ENCODE measurements around the gene HSD17B14. TPM values are rescaled to one million over a fixed set of nuclear protein-coding genes. Genes with fewer than 3 reads are reported as not detected.

HSD17B14 gene
- total and polyA plus RNA-seq, 9 of the 15 experiments (the other 6 are each of a cell fraction or from before 2014, with no cell fraction given), result 0.16 TPM; not detected in 8

DNA sequence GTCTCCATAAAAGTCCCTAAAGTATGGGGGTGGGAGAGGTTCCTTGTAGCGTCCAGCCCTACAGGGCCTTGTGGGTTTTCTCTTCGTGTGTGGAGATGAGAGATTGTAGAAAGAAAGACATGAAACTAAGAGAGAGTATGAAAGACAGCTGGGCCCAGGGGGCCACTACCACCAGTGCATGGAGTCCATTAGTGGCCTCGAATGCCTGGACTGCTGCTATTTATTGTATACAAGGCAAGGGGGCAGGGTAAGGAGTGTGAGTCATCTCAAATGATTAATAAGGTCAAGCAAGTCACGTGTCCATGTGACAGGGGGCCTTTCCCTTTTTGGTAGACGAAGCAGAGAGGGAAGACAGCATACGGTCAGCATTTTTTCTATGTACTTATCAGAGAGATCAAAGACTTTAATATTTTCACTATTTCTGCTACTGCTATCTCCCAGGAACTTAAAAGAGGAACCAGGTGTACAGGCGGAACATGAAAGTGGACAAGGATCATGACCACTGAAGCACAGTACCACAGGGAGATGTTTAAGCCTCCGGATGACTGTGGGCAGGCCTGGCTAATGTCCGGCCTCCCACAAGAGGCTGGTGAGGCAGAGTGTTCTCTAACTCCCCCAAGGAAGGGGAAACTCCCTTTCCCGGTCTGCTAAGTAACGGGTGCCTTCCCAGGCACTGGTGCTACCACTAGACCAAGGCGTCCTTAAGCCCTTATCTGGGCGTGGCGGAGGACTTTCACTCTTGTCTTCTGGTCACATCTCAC, 55.5 kb downstream of the HSD17B14 start (continued):
- peak; percentile 76 for TF ChIP-seq REST (IDR thresholded peaks at IDR 0.05; ENCODE audit: borderline replicate concordance)
- TF ChIP-seq REST (CRISPR knock-in tag; IDR thresholded peaks at IDR 0.05; ENCODE audit: low read depth), result no peak
- TF ChIP-seq, protein P1, sequence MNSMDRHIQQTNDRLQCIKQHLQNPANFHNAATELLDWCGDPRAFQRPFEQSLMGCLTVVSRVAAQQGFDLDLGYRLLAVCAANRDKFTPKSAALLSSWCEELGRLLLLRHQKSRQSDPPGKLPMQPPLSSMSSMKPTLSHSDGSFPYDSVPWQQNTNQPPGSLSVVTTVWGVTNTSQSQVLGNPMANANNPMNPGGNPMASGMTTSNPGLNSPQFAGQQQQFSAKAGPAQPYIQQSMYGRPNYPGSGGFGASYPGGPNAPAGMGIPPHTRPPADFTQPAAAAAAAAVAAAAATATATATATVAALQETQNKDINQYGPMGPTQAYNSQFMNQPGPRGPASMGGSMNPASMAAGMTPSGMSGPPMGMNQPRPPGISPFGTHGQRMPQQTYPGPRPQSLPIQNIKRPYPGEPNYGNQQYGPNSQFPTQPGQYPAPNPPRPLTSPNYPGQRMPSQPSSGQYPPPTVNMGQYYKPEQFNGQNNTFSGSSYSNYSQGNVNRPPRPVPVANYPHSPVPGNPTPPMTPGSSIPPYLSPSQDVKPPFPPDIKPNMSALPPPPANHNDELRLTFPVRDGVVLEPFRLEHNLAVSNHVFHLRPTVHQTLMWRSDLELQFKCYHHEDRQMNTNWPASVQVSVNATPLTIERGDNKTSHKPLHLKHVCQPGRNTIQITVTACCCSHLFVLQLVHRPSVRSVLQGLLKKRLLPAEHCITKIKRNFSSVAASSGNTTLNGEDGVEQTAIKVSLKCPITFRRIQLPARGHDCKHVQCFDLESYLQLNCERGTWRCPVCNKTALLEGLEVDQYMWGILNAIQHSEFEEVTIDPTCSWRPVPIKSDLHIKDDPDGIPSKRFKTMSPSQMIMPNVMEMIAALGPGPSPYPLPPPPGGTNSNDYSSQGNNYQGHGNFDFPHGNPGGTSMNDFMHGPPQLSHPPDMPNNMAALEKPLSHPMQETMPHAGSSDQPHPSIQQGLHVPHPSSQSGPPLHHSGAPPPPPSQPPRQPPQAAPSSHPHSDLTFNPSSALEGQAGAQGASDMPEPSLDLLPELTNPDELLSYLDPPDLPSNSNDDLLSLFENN (IDR thresholded peaks at IDR 0.05; ENCODE audit: low read depth in 2 of 2, low read length in 2 of 2), result no peak
- no peak for TF ChIP-seq HSF4 (CRISPR knock-in tag; IDR thresholded peaks at IDR 0.05; ENCODE audit: borderline replicate concordance)
- no peak for TF ChIP-seq ZNF134 (CRISPR knock-in tag; conservative IDR thresholded peaks at IDR 0.05)
- TF ChIP-seq POLR2B (IDR thresholded peaks at IDR 0.05; ENCODE audit: low read depth, partially characterized antibody), result peak; percentile 27
- TF ChIP-seq NR2C1 (IDR thresholded peaks at IDR 0.05), result peak; percentile 83
- TF ChIP-seq NR2C1 (tag; IDR thresholded peaks at IDR 0.05), result peak; percentile 79
- TF ChIP-seq EGR1 (conservative IDR thresholded peaks at IDR 0.05), result peak; percentile 24; the same call in 1 of the 2 replicates
- TF ChIP-seq DNMT1 (IDR thresholded peaks at IDR 0.05), result no peak
- peak; percentile 94 for TF ChIP-seq CTBP1 (IDR thresholded peaks at IDR 0.05; ENCODE audit: borderline replicate concordance)
- no peak for TF ChIP-seq NR2F6 (CRISPR knock-in tag; IDR thresholded peaks at IDR 0.05)
- TF ChIP-seq, protein P2, sequence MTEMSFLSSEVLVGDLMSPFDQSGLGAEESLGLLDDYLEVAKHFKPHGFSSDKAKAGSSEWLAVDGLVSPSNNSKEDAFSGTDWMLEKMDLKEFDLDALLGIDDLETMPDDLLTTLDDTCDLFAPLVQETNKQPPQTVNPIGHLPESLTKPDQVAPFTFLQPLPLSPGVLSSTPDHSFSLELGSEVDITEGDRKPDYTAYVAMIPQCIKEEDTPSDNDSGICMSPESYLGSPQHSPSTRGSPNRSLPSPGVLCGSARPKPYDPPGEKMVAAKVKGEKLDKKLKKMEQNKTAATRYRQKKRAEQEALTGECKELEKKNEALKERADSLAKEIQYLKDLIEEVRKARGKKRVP (CRISPR knock-in tag; IDR thresholded peaks at IDR 0.05), result no peak
- TF ChIP-seq LEF1 (IDR thresholded peaks at IDR 0.05), result peak; percentile 96
- TF ChIP-seq RFX7 (CRISPR knock-in tag; IDR thresholded peaks at IDR 0.05), result no peak
- TF ChIP-seq CHCHD3 (CRISPR knock-in tag; IDR thresholded peaks at IDR 0.05), result no peak
- TF ChIP-seq ZNF586 (CRISPR knock-in tag; conservative IDR thresholded peaks at IDR 0.05), result no peak
- TF ChIP-seq RBM17 (IDR thresholded peaks at IDR 0.05; ENCODE audit: borderline replicate concordance, low read depth, low read length), result no peak

All from K562 (cell line).